PFSK-1 (cell line): Measurements from ENCODE around the gene TMEM63C.

ENCODE experiments used
- POLR2AphosphoS5 ChIP-seq: IDR thresholded peaks from 2 replicates; pipeline ENCODE4 v1.6.1; 2012; ENCODE audit warnings: low read depth, mild to moderate bottlenecking, control low read depth, low read length, moderate library complexity
- SIN3A ChIP-seq: IDR thresholded peaks from 2 replicates; pipeline ENCODE4 v1.6.1; 2012; ENCODE audit warnings: mild to moderate bottlenecking, low read length, moderate library complexity, borderline replicate concordance; ENCODE audit not compliant: insufficient read depth

DNA sequence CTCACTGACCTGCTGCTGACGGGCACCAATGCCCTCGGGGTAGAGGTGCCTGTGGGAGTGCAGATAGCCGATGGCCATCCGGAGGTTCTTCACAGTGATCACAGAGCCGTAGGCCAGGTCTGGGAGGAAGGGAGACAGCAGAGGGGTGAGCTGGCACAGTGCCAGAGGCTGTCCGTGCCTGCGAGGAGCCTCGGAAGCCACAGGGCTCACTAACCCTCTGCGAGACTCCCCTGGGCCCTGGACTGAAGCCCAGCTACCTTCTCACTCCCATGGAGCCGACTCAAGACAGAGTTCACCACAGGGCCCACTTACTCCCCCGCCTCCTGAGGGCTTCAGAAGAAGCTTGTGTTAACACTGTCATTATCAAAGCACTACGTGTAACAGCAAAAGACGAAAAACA is 114.6 kb downstream of the TMEM63C start:
- TF ChIP-seq SIN3A = no peak
- no peak for TF ChIP-seq POLR2AphosphoS5
